HepG2 (cell line): ENCODE measurements around the gene IFNLR1. TPM values are rescaled to one million over a fixed set of nuclear protein-coding genes. Genes with fewer than 3 reads are reported as not detected.

Source experiments
- AGO1 ChIP-seq: fragments of 200-400 bp; formaldehyde crosslinking; IDR thresholded peaks from 2 replicates; pipeline ENCODE4 v1.6.1; 2017; ENCODE audit warnings: mild to moderate bottlenecking, low read depth, low read length, moderate library complexity; ENCODE audit not compliant: poor library complexity, severe bottlenecking
- CEBPG ChIP-seq: IDR thresholded peaks from 2 replicates; pipeline ENCODE4 v1.6.1; 2016
- FOSL2 ChIP-seq: sonication (generic); formaldehyde crosslinking; IDR thresholded peaks from 2 replicates; pipeline ENCODE4 v1.4.0; 2020; ENCODE audit warnings: missing genetic modification reagents
- HNF1A ChIP-seq, 2 experiments: sonication (generic) in 1 of 2; formaldehyde crosslinking in 1 of 2; IDR thresholded peaks; 2 replicates each; pipeline versions ENCODE4 v1.4.0 to v1.6.1; 2016 to 2020; ENCODE audit warnings: borderline replicate concordance in 1 of 2, low read depth in 1 of 2, mild to moderate bottlenecking in 1 of 2, missing genetic modification reagents in 1 of 2
- PHF21A ChIP-seq: sonication (generic); formaldehyde crosslinking; IDR thresholded peaks from 2 replicates; pipeline ENCODE4 v1.5.0; 2020; ENCODE audit warnings: mild to moderate bottlenecking, missing genetic modification reagents
- RARG ChIP-seq: sonication (generic); formaldehyde crosslinking; IDR thresholded peaks from 2 replicates; pipeline ENCODE4 v1.4.0; 2020; ENCODE audit warnings: low read depth, mild to moderate bottlenecking, missing genetic modification reagents
- RFX1 ChIP-seq: fragments of 450-650 bp; IDR thresholded peaks from 2 replicates; pipeline ENCODE4 v1.6.1; 2017
- SP2 ChIP-seq: sonication (generic); formaldehyde crosslinking; IDR thresholded peaks from 2 replicates; pipeline ENCODE4 v1.5.1; 2020; ENCODE audit warnings: mild to moderate bottlenecking, missing genetic modification reagents
- TIGD3 ChIP-seq: sonication (generic); formaldehyde crosslinking; IDR thresholded peaks from 2 replicates; pipeline ENCODE4 v1.5.1; 2020; ENCODE audit warnings: mild to moderate bottlenecking, missing genetic modification reagents, borderline replicate concordance
- ZFP1 ChIP-seq: IDR thresholded peaks from 2 replicates; pipeline ENCODE4 v1.6.1; 2016
- ZNF292 ChIP-seq: sonication (generic); formaldehyde crosslinking; IDR thresholded peaks from 2 replicates; pipeline ENCODE4 v1.8.1; 2022; ENCODE audit warnings: mild to moderate bottlenecking, low read depth, missing genetic modification reagents, borderline replicate concordance
- ZNF383 ChIP-seq: sonication (generic); formaldehyde crosslinking; IDR thresholded peaks from 2 replicates; pipeline ENCODE4 v1.4.0; 2020; ENCODE audit warnings: missing genetic modification reagents, mild to moderate bottlenecking, borderline replicate concordance
- ZNF510 ChIP-seq: sonication (generic); formaldehyde crosslinking; IDR thresholded peaks from 2 replicates; pipeline ENCODE4 v1.4.0; 2020; ENCODE audit warnings: low read depth, mild to moderate bottlenecking, missing genetic modification reagents
- ZNF552 ChIP-seq: sonication (generic); formaldehyde crosslinking; IDR thresholded peaks from 2 replicates; pipeline ENCODE4 v1.9.0; 2022; ENCODE audit warnings: missing genetic modification reagents, mild to moderate bottlenecking, borderline replicate concordance
- ZNF749 ChIP-seq: sonication (generic); formaldehyde crosslinking; IDR thresholded peaks from 2 replicates; pipeline ENCODE4 v1.8.0; 2022; ENCODE audit warnings: mild to moderate bottlenecking, missing genetic modification reagents, moderate library complexity, borderline replicate concordance
- polyA plus RNA-seq, 8 experiments: library from polyadenylated mRNA; depleted of rRNA in 3 of 8; stranded (reverse) in 7 of 8; unstranded in 1 of 8; fragments of >200 nt; fragmentation: Illumina TruSeq in 4 of 8; extraction: Trizol in 4 of 8; gene quantifications; 2 replicates each; pipeline versions ENCODE4 v1.2.1 to v1.2.3, GENCODE V29; 2011 to 2016; ENCODE audit warnings: low read depth in 4 of 8, missing spikeins in 1 of 8, mixed read lengths in 1 of 8; ENCODE audit not compliant: insufficient read depth in 1 of 8
- total RNA-seq, 5 experiments: library from RNA; depleted of rRNA; stranded (reverse); fragments of >200 nt; fragmentation: Illumina TruSeq; extraction: Trizol; gene quantifications; 2 replicates each; pipeline ENCODE4 v1.2.3, GENCODE V29; 2016; ENCODE audit warnings: low read depth in 1 of 5
- TF ChIP-seq, protein P1 (sequence below): conservative IDR thresholded peaks from 2 replicates; pipeline ENCODE4 v1.6.1; 2018; ENCODE audit warnings: missing genetic modification reagents
- TF ChIP-seq, protein P2 (sequence below): sonication (generic); formaldehyde crosslinking; IDR thresholded peaks from 2 replicates; pipeline ENCODE4 v1.5.0; 2020; ENCODE audit warnings: missing genetic modification reagents
- TF ChIP-seq, protein P3 (sequence below): sonication (generic); formaldehyde crosslinking; IDR thresholded peaks from 2 replicates; pipeline ENCODE4 v1.5.0; 2020; ENCODE audit warnings: mild to moderate bottlenecking, missing genetic modification reagents, borderline replicate concordance
- TF ChIP-seq, protein P4 (sequence below): sonication (generic); formaldehyde crosslinking; IDR thresholded peaks from 2 replicates; pipeline ENCODE4 v1.4.0; 2020; ENCODE audit warnings: mild to moderate bottlenecking, missing genetic modification reagents

Gene IFNLR1
- total and polyA plus RNA-seq, 2 of the 13 experiments (the other 11 are each of a cell fraction or from before 2014, with no cell fraction given), result 3.8 to 8.5 TPM

GRCh38 chr1:24210195-24210627, 23.1 kb upstream of the IFNLR1 start (continued):
- TF ChIP-seq PHF21A (peak; percentile 73), ZNF552 (CRISPR knock-in tag) (no peak), ZNF383 (CRISPR knock-in tag) (no peak), RFX1 (no peak), AGO1 (no peak), SP2 (CRISPR knock-in tag) (no peak), HNF1A (IDR thresholded peaks at IDR 0.05; ENCODE audit: low read depth) (0 out of 2 replicates have a peak, but pooled peaks have one; percentile 35), HNF1A (CRISPR knock-in tag; IDR thresholded peaks at IDR 0.05; ENCODE audit: borderline replicate concordance) (peak; percentile 57; the same call in 1 of the 2 replicates), CEBPG (CRISPR knock-in tag) (no peak), ZNF510 (CRISPR knock-in tag) (no peak), ZNF749 (CRISPR knock-in tag) (no peak), TIGD3 (CRISPR knock-in tag) (no peak), ZFP1 (CRISPR knock-in tag) (no peak), ZNF292 (peak; percentile 28; the same call in 1 of the 2 replicates), FOSL2 (CRISPR knock-in tag) (no peak), RARG (CRISPR knock-in tag) (no peak)
- TF ChIP-seq, protein P1, sequence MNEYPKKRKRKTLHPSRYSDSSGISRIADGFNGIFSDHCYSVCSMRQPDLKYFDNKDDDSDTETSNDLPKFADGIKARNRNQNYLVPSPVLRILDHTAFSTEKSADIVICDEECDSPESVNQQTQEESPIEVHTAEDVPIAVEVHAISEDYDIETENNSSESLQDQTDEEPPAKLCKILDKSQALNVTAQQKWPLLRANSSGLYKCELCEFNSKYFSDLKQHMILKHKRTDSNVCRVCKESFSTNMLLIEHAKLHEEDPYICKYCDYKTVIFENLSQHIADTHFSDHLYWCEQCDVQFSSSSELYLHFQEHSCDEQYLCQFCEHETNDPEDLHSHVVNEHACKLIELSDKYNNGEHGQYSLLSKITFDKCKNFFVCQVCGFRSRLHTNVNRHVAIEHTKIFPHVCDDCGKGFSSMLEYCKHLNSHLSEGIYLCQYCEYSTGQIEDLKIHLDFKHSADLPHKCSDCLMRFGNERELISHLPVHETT (CRISPR knock-in tag), result no peak
- TF ChIP-seq, protein P2, sequence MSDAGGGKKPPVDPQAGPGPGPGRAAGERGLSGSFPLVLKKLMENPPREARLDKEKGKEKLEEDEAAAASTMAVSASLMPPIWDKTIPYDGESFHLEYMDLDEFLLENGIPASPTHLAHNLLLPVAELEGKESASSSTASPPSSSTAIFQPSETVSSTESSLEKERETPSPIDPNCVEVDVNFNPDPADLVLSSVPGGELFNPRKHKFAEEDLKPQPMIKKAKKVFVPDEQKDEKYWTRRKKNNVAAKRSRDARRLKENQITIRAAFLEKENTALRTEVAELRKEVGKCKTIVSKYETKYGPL (CRISPR knock-in tag), result no peak
- TF ChIP-seq, protein P3, sequence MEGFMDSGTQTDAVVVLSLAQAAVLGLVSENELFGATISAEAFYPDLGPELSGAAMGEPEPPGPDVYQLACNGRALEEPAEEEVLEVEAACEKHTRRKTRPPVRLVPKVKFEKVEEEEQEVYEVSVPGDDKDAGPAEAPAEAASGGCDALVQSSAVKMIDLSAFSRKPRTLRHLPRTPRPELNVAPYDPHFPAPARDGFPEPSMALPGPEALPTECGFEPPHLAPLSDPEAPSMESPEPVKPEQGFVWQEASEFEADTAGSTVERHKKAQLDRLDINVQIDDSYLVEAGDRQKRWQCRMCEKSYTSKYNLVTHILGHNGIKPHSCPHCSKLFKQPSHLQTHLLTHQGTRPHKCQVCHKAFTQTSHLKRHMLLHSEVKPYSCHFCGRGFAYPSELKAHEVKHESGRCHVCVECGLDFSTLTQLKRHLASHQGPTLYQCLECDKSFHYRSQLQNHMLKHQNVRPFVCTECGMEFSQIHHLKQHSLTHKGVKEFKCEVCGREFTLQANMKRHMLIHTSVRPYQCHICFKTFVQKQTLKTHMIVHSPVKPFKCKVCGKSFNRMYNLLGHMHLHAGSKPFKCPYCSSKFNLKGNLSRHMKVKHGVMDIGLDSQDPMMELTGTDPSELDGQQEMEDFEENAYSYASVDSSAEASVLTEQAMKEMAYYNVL (CRISPR knock-in tag), result no peak
- TF ChIP-seq, protein P4, sequence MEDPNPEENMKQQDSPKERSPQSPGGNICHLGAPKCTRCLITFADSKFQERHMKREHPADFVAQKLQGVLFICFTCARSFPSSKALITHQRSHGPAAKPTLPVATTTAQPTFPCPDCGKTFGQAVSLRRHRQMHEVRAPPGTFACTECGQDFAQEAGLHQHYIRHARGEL (CRISPR knock-in tag), result no peak
